ENCODE data around the gene FHIT. TPM values are rescaled to one million over a fixed set of nuclear protein-coding genes. Genes with fewer than 3 reads are reported as not detected.

FHIT gene
- total RNA-seq, 4 donors from 2014 or later = 8.8 to 35.6 (median 12.6) TPM

GRCh38 chr3:60070366-60070765, 1180.9 kb downstream of the FHIT start:
- no peak overlapping the region for H3K27ac ChIP-seq
- WGBS = 91% methylated on average over 3 of the region's 3 CpGs
- H3K9me3 ChIP-seq = no peaks in the 10 kb centered on the region
- H3K4me1 ChIP-seq = no peaks in the 10 kb centered on the region
- TF ChIP-seq POLR2AphosphoS5 (IDR thresholded peaks at IDR 0.05) = no peak
- TF ChIP-seq CTCF (IDR thresholded peaks at IDR 0.05) = no peak
- TF ChIP-seq EP300 (IDR thresholded peaks at IDR 0.05) = no peak
- no peak for TF ChIP-seq POLR2A (IDR thresholded peaks at IDR 0.05)
- no peak for DNase-seq (ENCODE audit: low spot score in 2 of 2)
- no peaks in the 10 kb centered on the region for H3K36me3 ChIP-seq
- H3K27me3 ChIP-seq = no peaks in the 10 kb centered on the region
- no peak overlapping the region for H3K4me3 ChIP-seq

GRCh38 chr3:60065227-60065868, 1185.9 kb downstream of the FHIT start:
- H3K4me3 ChIP-seq = no peak overlapping the region
- H3K36me3 ChIP-seq = no peaks in the 10 kb centered on the region
- TF ChIP-seq CTCF (IDR thresholded peaks at IDR 0.05) (no peak), POLR2AphosphoS5 (IDR thresholded peaks at IDR 0.05) (no peak), POLR2A (IDR thresholded peaks at IDR 0.05) (no peak), EP300 (IDR thresholded peaks at IDR 0.05) (no peak)
- no peaks in the 10 kb centered on the region for H3K4me1 ChIP-seq
- H3K27me3 ChIP-seq = no peaks in the 10 kb centered on the region
- H3K9me3 ChIP-seq = no peaks in the 10 kb centered on the region
- H3K27ac ChIP-seq = no peak overlapping the region
- no peak for DNase-seq (ENCODE audit: low spot score in 2 of 2)
- WGBS = 80% methylated on average over 2 of the region's 2 CpGs

GRCh38 chr3:60064210-60065178, 1186.8 kb downstream of the FHIT start:
- no peak for DNase-seq (ENCODE audit: low spot score in 2 of 2)
- no peak overlapping the region for H3K4me3 ChIP-seq
- no peaks in the 10 kb centered on the region for H3K27me3 ChIP-seq
- TF ChIP-seq POLR2AphosphoS5 (IDR thresholded peaks at IDR 0.05) (no peak), POLR2A (IDR thresholded peaks at IDR 0.05) (no peak), CTCF (IDR thresholded peaks at IDR 0.05) (no peak), EP300 (IDR thresholded peaks at IDR 0.05) (no peak)
- H3K4me1 ChIP-seq = no peaks in the 10 kb centered on the region
- H3K36me3 ChIP-seq = no peaks in the 10 kb centered on the region
- H3K27ac ChIP-seq = no peak overlapping the region
- 92% methylated on average over 3 of the region's 3 CpGs for WGBS
- H3K9me3 ChIP-seq = no peaks in the 10 kb centered on the region

- Histone ChIP-seq H3K9me3 (no peaks in the 10 kb centered on the region), H3K4me3 (no peak overlapping the region), H3K36me3 (no peaks in the 10 kb centered on the region), H3K4me1 (peaks cover 13% of the 10 kb centered on the region), H3K27me3 (no peaks in the 10 kb centered on the region), H3K27ac (no peak overlapping the region)
- WGBS = 33% methylated on average over 4 of the region's 4 CpGs
- no peak for DNase-seq (ENCODE audit: low spot score in 2 of 2)
- TF ChIP-seq CTCF (IDR thresholded peaks at IDR 0.05) (no peak), EP300 (IDR thresholded peaks at IDR 0.05) (no peak)
Measured at GRCh38 chr3:60056404-60056803, 1194.8 kb downstream of the FHIT start.

- no peak overlapping the region for H3K27ac ChIP-seq
- no peak for DNase-seq (ENCODE audit: low spot score in 2 of 2)
- no peaks in the 10 kb centered on the region for H3K9me3 ChIP-seq
- H3K27me3 ChIP-seq = no peaks in the 10 kb centered on the region
- no peak overlapping the region for H3K4me3 ChIP-seq
- H3K36me3 ChIP-seq = no peaks in the 10 kb centered on the region
- 47% methylated on average over 6 of the region's 6 CpGs for WGBS
- TF ChIP-seq POLR2AphosphoS5 (IDR thresholded peaks at IDR 0.05) (no peak), CTCF (IDR thresholded peaks at IDR 0.05) (no peak), POLR2A (IDR thresholded peaks at IDR 0.05) (no peak), EP300 (IDR thresholded peaks at IDR 0.05) (no peak)
- peaks cover 13% of the 10 kb centered on the region for H3K4me1 ChIP-seq
Measured at GRCh38 chr3:60055765-60056164, 1195.5 kb downstream of the FHIT start.

All from suprapubic skin (tissue), 4 donors.